Right ventricle myocardium inferior (tissue), 1 donor: ENCODE data around the gene NLN. TPM values are rescaled to one million over a fixed set of nuclear protein-coding genes. Genes with fewer than 3 reads are reported as not detected.
"Not testable (repeated sequence)": the region's sequence is repeated elsewhere in the genome, so short reads cannot be mapped to it uniquely, and the experiment has no call there.

Source experiments
- ATAC-seq: fragments of 200-7000 bp; cut with Tn5 transposase; one replicate; pipeline ENCODE4 v1.9.1; 2020; ENCODE audit warnings: mild to moderate bottlenecking, moderate library complexity
- DNase-seq: peaks from one replicate; pipeline ENCODE4 v3.0.0; 2021; ENCODE audit errors: missing footprints
- intact Hi-C: fragments of 100-400 bp; cut with DNase I; formaldehyde crosslinking; loops from one replicate; pipeline ENCODE4 v1.11.0; 2022
- total RNA-seq: library from RNA; stranded (reverse); fragmentation: NEBNext Ultra II Directional; extraction: Animal tissue kit (Norgen Biotek cat#: 25700); gene quantifications from one replicate; pipeline ENCODE4 v1.2.1, GENCODE V29; 2021
- donor health status: DM: no; HTN: yes; CAD: no; lungs with severe emphysema.

NLN gene
- total RNA-seq, 1 donor from 2014 or later, result 16.5 TPM

DNA sequence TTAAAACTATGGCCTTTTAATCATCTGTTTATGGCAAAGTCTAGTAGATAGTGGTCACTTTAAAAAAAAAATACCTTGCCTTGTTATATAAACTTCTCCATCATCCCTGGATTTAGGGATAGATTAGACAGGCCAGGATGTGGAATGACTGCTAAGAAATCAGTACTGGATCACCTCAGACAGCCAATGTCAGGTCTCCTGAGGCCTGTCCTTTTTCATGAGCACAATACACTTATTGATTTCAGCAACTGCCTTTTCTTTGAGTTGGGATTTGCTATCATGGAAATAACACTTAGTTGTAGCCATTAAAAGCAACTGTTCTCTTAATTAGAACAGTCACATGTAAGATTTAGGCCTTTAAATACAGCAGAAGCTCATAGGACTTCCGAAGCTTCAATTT, 77.9 kb downstream of the NLN start:
- intact Hi-C loops, result no loop called here

GRCh38 chr5:65800775-65801174, 78.8 kb downstream of the NLN start:
- ATAC-seq (no peak), DNase-seq (no peak)
- intact Hi-C loops, result no loop called here

More for the DNA sequence above, 77.9 kb downstream of the NLN start:
- ATAC-seq (no peak), DNase-seq (no peak)

DNA sequence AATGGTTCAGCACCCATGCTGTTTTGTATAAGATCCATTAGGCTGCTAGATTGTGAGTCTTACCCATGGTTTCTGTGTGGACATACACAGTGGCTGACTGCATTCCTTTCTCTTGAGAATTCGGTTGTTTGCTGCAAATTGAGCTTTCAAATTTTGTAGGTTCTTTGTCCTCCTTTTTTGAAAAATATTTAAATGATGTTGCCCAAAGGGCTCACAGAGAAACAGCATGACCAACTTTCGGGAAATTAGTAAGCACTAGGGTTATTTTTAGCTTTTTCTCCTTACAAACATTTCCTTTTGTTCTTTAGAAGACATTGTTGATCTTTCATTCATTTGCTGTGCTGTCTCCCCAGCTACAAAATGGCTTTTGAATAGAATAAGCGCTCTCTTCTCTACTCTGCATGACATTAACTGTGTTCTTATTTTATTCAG, 79.4 kb downstream of the NLN start:
- DNase-seq (no peak), ATAC-seq (no peak)
- intact Hi-C loops, result no loop called here

DNA sequence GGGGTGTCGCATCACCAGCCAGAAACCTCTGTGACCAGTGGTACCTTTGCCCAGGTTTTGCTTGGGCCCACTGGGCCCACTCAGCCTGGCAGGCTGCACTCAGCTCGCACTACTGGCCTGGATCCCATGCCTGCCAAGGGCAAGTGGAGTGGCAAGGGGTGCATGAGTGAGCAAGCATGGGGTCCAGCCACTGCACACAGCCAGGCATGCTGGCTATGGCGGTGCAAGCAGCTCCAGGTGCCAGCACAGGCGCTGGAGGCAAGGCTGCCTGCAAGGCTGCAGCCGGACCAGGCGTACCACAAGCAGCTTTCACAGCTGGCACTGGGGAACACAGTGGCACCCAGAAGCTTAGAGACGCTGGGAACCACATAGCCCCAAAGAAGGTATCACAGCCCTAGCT, 80.1 kb downstream of the NLN start:
- DNase-seq (no peak), ATAC-seq (no peak)
- intact Hi-C loops, result no loop called here

- DNase-seq, result no peak
Measured at GRCh38 chr5:65802820-65803219, 80.8 kb downstream of the NLN start.

DNA sequence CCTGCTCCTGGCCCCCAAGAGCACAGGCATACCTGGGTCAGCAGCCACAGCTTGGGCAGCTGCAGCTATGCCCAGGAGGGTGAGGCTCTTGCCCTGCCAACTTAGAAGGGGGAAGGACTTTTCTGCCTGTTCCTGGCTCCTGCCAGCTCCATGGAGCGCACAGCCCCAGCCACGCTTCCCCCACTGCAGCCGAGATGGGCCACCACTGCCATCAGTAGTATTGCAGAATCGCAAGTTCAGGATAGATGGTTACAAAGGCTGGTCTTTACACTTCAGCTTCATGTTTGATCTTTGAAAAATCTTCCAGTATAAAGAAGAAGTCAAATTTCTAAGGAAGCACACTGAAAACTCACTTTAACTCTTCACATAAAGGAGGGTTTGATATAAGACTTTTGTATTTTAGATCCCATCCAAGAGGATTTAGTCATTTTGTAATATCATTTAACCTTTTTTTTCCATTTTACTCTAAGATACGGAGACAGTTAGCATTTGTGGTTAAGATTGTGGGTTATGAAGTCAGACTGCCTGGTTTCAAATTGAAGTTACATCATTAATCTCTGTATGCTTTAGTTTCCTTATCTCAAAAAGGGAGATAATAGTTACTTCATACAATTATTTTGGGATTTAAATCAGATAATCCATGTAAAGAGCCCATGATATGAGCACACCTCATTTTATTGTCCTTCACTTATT, 81.8 kb downstream of the NLN start:
- DNase-seq, result no peak
- intact Hi-C loops, result no loop called here
- ATAC-seq, result no peak

More at GRCh38 chr5:65802820-65803219, 80.8 kb downstream of the NLN start:
- intact Hi-C loops, result no loop called here
- ATAC-seq, result no peak

DNA sequence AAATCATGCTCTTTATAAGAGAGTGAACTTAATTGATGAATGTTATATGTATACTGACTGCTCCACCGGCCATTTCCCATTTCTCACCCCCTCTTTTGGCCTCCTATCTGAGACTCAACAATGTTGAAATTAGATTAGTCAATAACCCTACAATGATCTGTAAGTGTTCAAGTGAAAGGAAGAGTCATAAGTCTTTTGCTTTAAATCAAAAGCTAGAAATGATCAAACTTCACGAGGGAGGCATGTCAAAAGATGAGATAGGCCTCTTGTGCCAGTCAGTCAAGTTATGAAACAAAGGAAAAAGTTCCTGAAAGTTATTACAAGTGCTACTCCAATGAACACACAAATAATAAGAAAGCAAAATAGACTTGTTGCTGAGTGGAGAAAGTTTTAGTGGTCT, 83.1 kb downstream of the NLN start:
- intact Hi-C loops, result no loop called here
- no peak for ATAC-seq

GRCh38 chr5:65807494-65807893, 85.5 kb downstream of the NLN start:
- DNase-seq, intact Hi-C loops, ATAC-seq: not testable (repeated sequence)

More for the DNA sequence above, 83.1 kb downstream of the NLN start:
- DNase-seq, result no peak

- no peak for DNase-seq
- ATAC-seq, result no peak
- intact Hi-C loops, result no loop called here
Measured at GRCh38 chr5:65808251-65808741, 86.3 kb downstream of the NLN start.

GRCh38 chr5:65808818-65809217, 86.8 kb downstream of the NLN start:
- DNase-seq (no peak), ATAC-seq (no peak)
- intact Hi-C loops, result no loop called here

GRCh38 chr5:65809817-65810531, 88.0 kb downstream of the NLN start:
- ATAC-seq, result peak; percentile 92
- intact Hi-C loops, result no loop called here
- DNase-seq, result no peak

DNA sequence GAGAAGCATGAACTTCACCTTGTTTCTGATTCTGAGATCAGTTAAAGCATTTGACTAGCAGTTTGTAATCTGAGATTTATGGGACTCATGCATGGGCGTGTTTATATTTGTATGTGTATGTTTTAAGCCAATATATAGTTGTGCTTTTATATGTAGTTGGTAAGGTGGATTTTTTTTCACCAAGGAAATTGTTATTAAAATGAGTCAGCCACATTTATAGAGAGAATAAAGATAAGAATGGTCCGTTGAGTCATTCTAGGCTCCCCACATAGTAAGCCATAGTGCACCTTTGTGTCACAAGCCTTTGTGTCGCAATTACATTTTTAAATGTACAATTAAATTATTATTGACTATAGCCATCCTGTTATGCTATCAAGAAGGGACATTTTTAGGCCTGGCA, 89.0 kb downstream of the NLN start:
- intact Hi-C loops, result no loop called here
- ATAC-seq, result no peak
- DNase-seq, result no peak

DNA sequence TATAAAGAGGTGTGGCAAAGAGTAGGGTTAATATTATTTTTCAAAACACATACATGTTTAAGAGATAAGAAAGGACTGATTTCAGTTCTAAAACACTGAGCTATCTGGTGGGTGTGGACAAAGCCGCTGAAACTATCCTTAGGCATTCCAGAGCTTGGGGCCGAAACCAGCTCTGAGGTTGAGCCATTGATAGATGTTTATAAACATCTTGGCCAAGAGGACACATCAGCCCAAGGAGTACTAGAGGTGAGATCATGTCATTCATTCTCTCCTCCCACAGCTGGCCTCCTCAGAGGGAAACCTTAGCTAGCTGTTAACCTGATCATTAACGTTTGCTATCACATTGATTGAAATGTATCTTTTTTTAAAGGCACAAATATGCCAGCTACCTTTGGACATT, 89.9 kb downstream of the NLN start:
- intact Hi-C loops, result no loop called here
- DNase-seq (no peak), ATAC-seq (no peak)

DNA sequence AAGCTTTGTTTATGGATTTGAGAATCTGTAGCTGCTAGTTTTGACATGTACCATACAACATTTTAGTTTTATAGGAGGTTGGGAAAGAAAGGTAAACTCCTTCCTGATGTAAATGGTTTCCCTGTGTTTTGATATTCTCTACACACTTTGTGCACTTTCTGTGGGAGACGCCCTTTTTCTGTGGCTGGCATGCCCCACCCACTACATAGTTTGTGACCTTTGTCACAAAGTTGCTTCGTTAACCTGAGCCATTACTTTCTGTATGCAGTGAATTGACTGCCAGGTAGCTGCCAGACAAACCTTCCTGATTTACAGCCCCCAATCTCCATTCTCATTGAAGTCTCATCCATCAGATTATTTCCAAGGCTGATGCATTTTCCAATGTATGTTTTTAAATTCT, 90.6 kb downstream of the NLN start:
- ATAC-seq (no peak), DNase-seq (no peak)
- intact Hi-C loops, result no loop called here

- no peak for ATAC-seq
- intact Hi-C loops, result no loop called here
- no peak for DNase-seq
Measured at GRCh38 chr5:65813174-65813573, 91.2 kb downstream of the NLN start.

DNA sequence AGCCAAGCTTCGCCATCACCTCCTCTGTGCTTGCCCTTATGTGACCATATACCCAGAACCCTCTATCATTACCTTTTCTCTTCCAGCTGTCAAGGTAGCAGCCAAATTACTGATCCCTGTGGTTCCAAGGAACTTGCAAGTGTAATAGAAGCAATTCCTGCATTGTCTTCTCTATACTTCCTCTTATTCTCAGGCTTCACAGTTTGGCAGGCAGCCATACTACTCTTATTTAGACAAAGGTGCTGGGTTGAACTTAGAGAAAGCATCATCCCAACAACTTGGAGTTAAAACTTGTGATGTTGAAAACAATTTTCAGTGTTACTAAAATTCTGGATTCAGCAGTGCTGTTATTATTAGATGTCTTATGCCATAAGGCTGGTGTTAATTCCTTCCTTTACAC, 93.2 kb downstream of the NLN start:
- ATAC-seq (no peak), DNase-seq (no peak)
- intact Hi-C loops, result no loop called here

DNA sequence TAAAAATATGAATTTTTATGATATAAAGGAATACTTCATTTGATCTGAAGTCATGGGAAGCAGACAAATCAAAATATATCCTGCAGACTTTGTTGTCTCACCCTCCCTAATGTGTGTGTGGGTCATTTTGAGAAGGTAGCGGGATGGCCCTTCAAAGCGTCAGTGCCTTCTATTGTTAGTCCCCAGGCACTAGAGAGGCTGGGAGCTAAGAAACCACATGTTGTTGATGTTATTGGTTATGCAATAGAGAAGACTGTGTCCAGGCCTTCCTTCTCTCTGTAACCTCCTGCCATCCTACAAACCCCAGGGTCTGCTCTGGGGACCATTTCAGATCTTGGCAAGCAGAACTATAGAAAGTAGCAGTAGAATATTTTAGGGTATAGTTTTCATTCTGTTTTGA, 94.7 kb downstream of the NLN start:
- intact Hi-C loops, result no loop called here
- DNase-seq (no peak), ATAC-seq (no peak)

GRCh38 chr5:65817931-65818330, 95.9 kb downstream of the NLN start:
- no peak for ATAC-seq
- no peak for DNase-seq
- intact Hi-C loops, result no loop called here

DNA sequence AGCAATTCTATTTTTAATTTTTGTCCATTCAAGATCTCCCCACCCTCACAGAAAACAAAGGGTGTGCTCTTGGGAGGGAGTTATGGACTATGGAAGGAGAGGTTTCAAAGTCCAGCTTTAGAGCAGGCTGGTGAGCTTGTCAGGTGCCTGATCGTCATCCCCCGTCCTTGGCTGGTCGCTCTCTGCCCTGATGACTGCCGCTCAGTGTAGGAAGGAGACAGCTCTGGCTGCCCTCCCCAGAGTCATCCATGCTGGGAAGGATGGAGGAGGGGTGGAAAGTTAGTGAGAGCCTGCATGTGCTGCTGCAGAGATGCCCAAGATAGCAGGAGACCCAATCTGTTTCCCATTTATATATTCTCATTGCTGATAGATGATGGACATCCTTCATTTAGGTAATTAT, 96.6 kb downstream of the NLN start:
- intact Hi-C loops, result no loop called here
- ATAC-seq, result no peak
- no peak for DNase-seq

- intact Hi-C loops, result no loop called here
- DNase-seq (no peak), ATAC-seq (no peak)
Measured at GRCh38 chr5:65819215-65819904, 97.4 kb downstream of the NLN start.
